SU-DHL-6 (cell line): ENCODE measurements around the gene APOC1.

Experiments used
- H2AFZ ChIP-seq: fragments of 200-600 bp; sonication (generic); 2 replicates; pipeline ENCODE4 v1.6.1; 2014; ENCODE audit warnings: low read depth, mild to moderate bottlenecking, moderate library complexity, mixed read lengths, antibody characterized with exemption, low read length; ENCODE audit not compliant: severe bottlenecking
- H3F3A ChIP-seq: fragments of 200-600 bp; shearing (Covaris generic); 2 replicates; pipeline ENCODE4 v1.6.0; 2016; ENCODE audit warnings: antibody characterized with exemption, mild to moderate bottlenecking; ENCODE audit not compliant: insufficient read depth
- H3K27ac ChIP-seq: fragments of 200-600 bp; sonication (generic); 2 replicates; pipeline ENCODE4 v1.5.1; 2016; ENCODE audit warnings: low read depth, mild to moderate bottlenecking, low read length, moderate library complexity, mixed read lengths
- H3K27me3 ChIP-seq: fragments of 200-600 bp; sonication (generic), shearing (Covaris generic); 2 replicates; pipeline ENCODE4 v1.6.0; 2014; ENCODE audit warnings: mild to moderate bottlenecking, low read length
- H3K36me3 ChIP-seq: fragments of 200-600 bp; sonication (generic); 2 replicates; pipeline ENCODE4 v1.6.1; 2014; ENCODE audit warnings: mild to moderate bottlenecking, low read length, mixed read lengths
- H3K4me2 ChIP-seq: fragments of 300-600, 200-600 bp; shearing (Covaris generic), sonication (generic); 2 replicates; pipeline ENCODE4 v1.6.0; 2014; ENCODE audit warnings: low read length, low read depth, mild to moderate bottlenecking; ENCODE audit not compliant: poor library complexity, severe bottlenecking
- H3K4me3 ChIP-seq: fragments of 200-600 bp; sonication (generic); 2 replicates; pipeline ENCODE4 v1.5.1; 2014; ENCODE audit warnings: antibody characterized with exemption, low read length, mild to moderate bottlenecking, mixed read lengths; ENCODE audit not compliant: insufficient read depth, poor library complexity, severe bottlenecking
- H3K79me2 ChIP-seq: fragments of 200-600 bp; sonication (generic); 2 replicates; pipeline ENCODE4 v1.6.1; 2014; ENCODE audit warnings: mild to moderate bottlenecking, low read length, moderate library complexity; ENCODE audit not compliant: insufficient read depth
- H3K9ac ChIP-seq: fragments of 200-600 bp; sonication (generic); 2 replicates; pipeline ENCODE4 v1.7.0; 2014; ENCODE audit warnings: mild to moderate bottlenecking, low read length
- H3K9me2 ChIP-seq: fragments of 200-600 bp; sonication (generic); replicated peaks from 2 replicates; pipeline ENCODE4 v1.6.1; 2014; ENCODE audit warnings: low read length; ENCODE audit not compliant: insufficient read depth
- H3K9me3 ChIP-seq: fragments of 200-600 bp; sonication (generic); 2 replicates; pipeline ENCODE4 v1.6.1; 2014; ENCODE audit warnings: low read length, mixed read lengths; ENCODE audit not compliant: insufficient read depth
- H4K20me1 ChIP-seq: fragments of 200-600 bp; sonication (generic); 2 replicates; pipeline ENCODE4 v1.6.1; 2014; ENCODE audit warnings: low read depth, mild to moderate bottlenecking, antibody characterized with exemption, low read length, moderate library complexity, mixed read lengths
- EZH2phosphoT487 ChIP-seq: fragments of 200-600 bp; sonication (generic), shearing (Covaris generic); conservative IDR thresholded peaks from 2 replicates; pipeline ENCODE4 v1.6.1; 2018; ENCODE audit warnings: mild to moderate bottlenecking, antibody characterized with exemption, low read length, moderate library complexity, mixed read lengths
- TF ChIP-seq, protein P1 (sequence below): fragments of 200-600 bp; sonication (generic); IDR thresholded peaks from one replicate; pipeline ENCODE4 v1.5.1; 2017; ENCODE audit warnings: antibody characterized with exemption, mild to moderate bottlenecking, low read length, moderate library complexity; ENCODE audit not compliant: insufficient read depth, poor library complexity, severe bottlenecking

The APOC1 gene

DNA sequence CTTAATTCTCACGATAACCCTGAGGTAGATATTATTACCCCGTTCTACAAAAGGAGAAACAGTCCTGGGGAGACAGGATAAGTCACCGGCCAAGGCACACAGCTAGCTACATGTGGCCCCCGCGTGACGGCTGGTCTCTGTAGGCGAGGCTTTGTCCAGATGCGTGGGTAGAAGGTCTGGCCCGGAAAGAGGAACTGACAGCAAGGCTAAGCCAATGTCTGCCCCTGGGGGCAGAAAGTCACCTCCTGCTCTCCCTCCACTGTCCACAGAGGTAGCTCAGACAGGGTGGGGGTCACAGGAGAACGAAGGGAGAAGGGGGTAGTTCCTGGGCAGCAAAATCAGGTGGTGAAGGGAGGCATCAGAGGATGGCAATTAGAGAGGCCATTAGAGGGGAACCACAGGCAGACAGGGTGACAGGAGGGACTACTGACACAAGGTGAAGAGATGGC is 29.4 kb downstream of the APOC1 start:
- Histone ChIP-seq H3K9ac (no peak overlapping the region), H3K4me2 (no peak overlapping the region), H3K36me3 (no peaks in the 10 kb centered on the region), H4K20me1 (no peaks in the 10 kb centered on the region), H3K27me3 (no peaks in the 10 kb centered on the region), H3K79me2 (no peaks in the 10 kb centered on the region), H3F3A (no peaks in the 10 kb centered on the region), H3K9me2 (no peaks in the 10 kb centered on the region), H2AFZ (peak overlapping the region; percentile 45), H3K4me3 (no peak overlapping the region), H3K27ac (no peak overlapping the region), H3K9me3 (no peaks in the 10 kb centered on the region)
- TF ChIP-seq EZH2phosphoT487, result no peak
- TF ChIP-seq, protein P1, sequence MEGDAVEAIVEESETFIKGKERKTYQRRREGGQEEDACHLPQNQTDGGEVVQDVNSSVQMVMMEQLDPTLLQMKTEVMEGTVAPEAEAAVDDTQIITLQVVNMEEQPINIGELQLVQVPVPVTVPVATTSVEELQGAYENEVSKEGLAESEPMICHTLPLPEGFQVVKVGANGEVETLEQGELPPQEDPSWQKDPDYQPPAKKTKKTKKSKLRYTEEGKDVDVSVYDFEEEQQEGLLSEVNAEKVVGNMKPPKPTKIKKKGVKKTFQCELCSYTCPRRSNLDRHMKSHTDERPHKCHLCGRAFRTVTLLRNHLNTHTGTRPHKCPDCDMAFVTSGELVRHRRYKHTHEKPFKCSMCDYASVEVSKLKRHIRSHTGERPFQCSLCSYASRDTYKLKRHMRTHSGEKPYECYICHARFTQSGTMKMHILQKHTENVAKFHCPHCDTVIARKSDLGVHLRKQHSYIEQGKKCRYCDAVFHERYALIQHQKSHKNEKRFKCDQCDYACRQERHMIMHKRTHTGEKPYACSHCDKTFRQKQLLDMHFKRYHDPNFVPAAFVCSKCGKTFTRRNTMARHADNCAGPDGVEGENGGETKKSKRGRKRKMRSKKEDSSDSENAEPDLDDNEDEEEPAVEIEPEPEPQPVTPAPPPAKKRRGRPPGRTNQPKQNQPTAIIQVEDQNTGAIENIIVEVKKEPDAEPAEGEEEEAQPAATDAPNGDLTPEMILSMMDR, result no peak

DNA sequence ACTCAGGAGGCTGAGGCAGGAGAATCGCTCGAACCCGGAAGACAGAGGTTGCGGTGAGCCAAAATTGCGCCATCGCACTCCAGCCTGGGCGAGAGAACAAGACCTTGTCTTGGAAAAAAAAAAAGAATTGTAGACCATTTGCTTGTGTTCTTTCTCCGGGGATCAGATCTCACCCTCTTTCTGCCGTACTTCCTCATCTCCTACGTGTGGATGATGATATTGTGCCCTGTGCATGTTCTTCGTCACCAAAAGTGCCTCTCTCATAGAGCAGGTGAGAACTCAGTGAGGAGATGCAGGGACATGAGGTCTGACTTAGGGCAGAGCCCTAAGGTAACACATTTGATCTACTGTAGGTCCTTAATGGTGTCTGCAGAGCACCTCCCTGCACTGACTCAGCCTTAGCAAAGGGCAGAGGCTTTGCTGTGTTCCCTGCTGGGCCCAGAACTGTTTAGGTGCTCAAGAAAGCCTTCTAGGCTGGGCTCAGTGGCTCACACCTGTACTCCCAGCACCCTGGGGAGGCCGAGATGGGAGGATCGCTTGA is 32.7 kb downstream of the APOC1 start:
- Histone ChIP-seq H3K27me3 (no peaks in the 10 kb centered on the region), H3K27ac (no peak overlapping the region), H3K9ac (no peak overlapping the region), H3K4me3 (no peak overlapping the region), H3K9me3 (no peaks in the 10 kb centered on the region), H3K36me3 (no peaks in the 10 kb centered on the region), H3K9me2 (no peaks in the 10 kb centered on the region), H3K79me2 (no peaks in the 10 kb centered on the region), H3F3A (peaks cover 4% of the 10 kb centered on the region; the same call in 1 of the 2 replicates), H2AFZ (no peak overlapping the region), H4K20me1 (no peaks in the 10 kb centered on the region), H3K4me2 (no peak overlapping the region)
- TF ChIP-seq, protein P1, result no peak

DNA sequence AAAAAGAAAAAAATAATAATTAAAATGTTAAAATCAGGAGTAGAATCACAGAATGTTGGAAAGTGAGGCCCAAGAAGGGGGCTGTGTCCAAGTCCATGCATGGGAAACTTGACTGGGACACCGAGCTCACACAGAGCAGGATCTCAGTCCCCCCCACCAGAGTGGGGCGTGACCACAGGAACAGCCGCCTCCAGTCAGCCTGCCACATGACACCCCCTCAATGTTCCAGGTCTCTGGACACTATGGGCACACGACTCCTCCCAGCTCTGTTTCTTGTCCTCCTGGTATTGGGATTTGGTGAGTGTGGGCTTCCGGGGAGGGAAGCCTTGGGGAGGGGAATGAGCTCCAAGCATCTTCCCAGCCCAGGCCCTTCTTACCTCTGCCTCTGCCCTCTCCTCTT is 33.8 kb downstream of the APOC1 start:
- Histone ChIP-seq H3K9me3 (no peaks in the 10 kb centered on the region), H3K36me3 (no peaks in the 10 kb centered on the region), H3K9ac (no peak overlapping the region), H4K20me1 (no peaks in the 10 kb centered on the region), H3K4me3 (no peak overlapping the region), H3K27me3 (no peaks in the 10 kb centered on the region), H3K27ac (no peak overlapping the region), H3K79me2 (no peaks in the 10 kb centered on the region), H3K9me2 (no peaks in the 10 kb centered on the region), H3F3A (peaks cover 4% of the 10 kb centered on the region; the same call in 1 of the 2 replicates), H3K4me2 (no peak overlapping the region), H2AFZ (no peak overlapping the region)
- TF ChIP-seq, protein P1, result no peak
- TF ChIP-seq EZH2phosphoT487, result no peak
